Cardiac muscle cell (in vitro differentiated cells and primary cell): ENCODE measurements around the gene SEMA5A. TPM values are rescaled to one million over a fixed set of nuclear protein-coding genes. Genes with fewer than 3 reads are reported as not detected.

Experiments used
- DNase-seq, 2 donors: peaks; one replicate each; pipeline versions ENCODE4 v3.0.0 to v3.0.0-alpha.2; 2010 to 2017; ENCODE audit warnings: low read depth in 1 of 2, low spot score in 1 of 2
- H3K27ac ChIP-seq: fragments of 200-600 bp; sonication (generic); 2 replicates; pipeline ENCODE4 v1.5.1; 2016
- H3K27me3 ChIP-seq: fragments of 200-600 bp; sonication (generic); 2 replicates; pipeline ENCODE4 v1.6.0; 2016; ENCODE audit warnings: control low read depth
- H3K36me3 ChIP-seq: fragments of 200-600 bp; sonication (generic); 2 replicates; pipeline ENCODE4 v1.5.1; 2016; ENCODE audit warnings: control low read depth
- H3K4me1 ChIP-seq: fragments of 200-600 bp; sonication (generic); 2 replicates; pipeline ENCODE4 v1.8.1; 2017; ENCODE audit warnings: low read depth, mild to moderate bottlenecking, mixed run types
- H3K4me3 ChIP-seq: fragments of 200-600 bp; sonication (generic); 2 replicates; pipeline ENCODE4 v1.5.1; 2016; ENCODE audit warnings: mild to moderate bottlenecking
- H3K9me3 ChIP-seq: fragments of 200-600 bp; sonication (generic); 2 replicates; pipeline ENCODE4 v1.5.1; 2017; ENCODE audit warnings: low read depth, mild to moderate bottlenecking, control low read depth
- polyA plus RNA-seq: library from polyadenylated mRNA; unstranded; fragments of >200 nt; fragmentation: Nextera tagmentation; extraction: Ambion mirVana; gene quantifications from 2 replicates; pipeline ENCODE4 v1.2.1, GENCODE V29; 2016
- total RNA-seq: library from RNA; depleted of rRNA; stranded (reverse); fragments of >200 nt; gene quantifications from 2 replicates; pipeline ENCODE4 v1.2.3, GENCODE V29; 2016
- TF ChIP-seq, protein P1 (sequence below): IDR thresholded peaks from 2 replicates; pipeline ENCODE4 v1.5.1; 2012; ENCODE audit warnings: low read depth, mild to moderate bottlenecking, low read length

Gene SEMA5A
- total and polyA plus RNA-seq, 2 experiments from 2014 or later = 15.7 to 16.6 TPM

DNA sequence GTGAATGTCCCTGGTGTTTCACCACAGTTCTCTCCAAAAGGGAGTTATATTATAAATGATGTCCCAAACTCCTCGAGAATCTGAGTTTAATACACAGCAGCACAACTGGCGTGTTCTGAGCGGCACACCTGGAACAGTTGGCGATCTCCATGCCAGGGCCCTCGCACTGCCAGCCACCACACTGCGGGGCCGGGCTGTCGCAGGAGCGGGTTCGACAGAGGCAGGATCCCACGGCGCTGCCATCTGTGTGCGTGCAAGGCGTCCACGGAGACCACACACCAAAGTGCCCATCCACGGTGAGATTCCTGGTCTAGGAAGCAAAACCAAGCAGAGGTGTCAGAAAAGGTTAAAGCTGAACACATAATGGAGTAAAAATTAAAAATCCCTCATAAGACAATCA, 423.3 kb downstream of the SEMA5A start:
- TF ChIP-seq, protein P1, sequence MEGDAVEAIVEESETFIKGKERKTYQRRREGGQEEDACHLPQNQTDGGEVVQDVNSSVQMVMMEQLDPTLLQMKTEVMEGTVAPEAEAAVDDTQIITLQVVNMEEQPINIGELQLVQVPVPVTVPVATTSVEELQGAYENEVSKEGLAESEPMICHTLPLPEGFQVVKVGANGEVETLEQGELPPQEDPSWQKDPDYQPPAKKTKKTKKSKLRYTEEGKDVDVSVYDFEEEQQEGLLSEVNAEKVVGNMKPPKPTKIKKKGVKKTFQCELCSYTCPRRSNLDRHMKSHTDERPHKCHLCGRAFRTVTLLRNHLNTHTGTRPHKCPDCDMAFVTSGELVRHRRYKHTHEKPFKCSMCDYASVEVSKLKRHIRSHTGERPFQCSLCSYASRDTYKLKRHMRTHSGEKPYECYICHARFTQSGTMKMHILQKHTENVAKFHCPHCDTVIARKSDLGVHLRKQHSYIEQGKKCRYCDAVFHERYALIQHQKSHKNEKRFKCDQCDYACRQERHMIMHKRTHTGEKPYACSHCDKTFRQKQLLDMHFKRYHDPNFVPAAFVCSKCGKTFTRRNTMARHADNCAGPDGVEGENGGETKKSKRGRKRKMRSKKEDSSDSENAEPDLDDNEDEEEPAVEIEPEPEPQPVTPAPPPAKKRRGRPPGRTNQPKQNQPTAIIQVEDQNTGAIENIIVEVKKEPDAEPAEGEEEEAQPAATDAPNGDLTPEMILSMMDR = no peak
- H3K4me1 ChIP-seq = no peaks in the 10 kb centered on the region
- no peak for DNase-seq

DNA sequence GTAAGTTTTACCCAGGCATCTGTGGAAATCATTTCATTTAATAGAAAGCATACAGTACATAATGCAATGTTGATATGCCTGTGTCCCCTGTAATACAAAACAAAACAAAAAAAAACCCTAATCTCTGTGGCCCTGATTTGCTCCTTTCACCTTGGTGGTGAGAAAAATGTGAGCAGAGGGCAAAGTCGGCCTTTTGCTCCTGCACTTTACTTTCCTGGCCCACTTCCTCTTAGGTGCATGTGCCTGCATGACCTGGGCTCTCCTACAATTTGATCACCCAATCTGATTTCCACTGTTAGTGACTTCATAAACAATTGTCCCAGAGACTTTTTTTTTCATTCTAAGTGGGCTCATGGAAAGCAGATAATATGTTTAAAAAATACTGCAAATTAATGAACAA, 424.3 kb downstream of the SEMA5A start:
- Histone ChIP-seq H3K9me3 (no peaks in the 10 kb centered on the region), H3K27ac (no peak overlapping the region), H3K27me3 (no peaks in the 10 kb centered on the region), H3K4me3 (no peak overlapping the region), H3K36me3 (no peaks in the 10 kb centered on the region), H3K4me1 (no peaks in the 10 kb centered on the region)
- TF ChIP-seq, protein P1 = no peak
- no peak for DNase-seq

More for the DNA sequence above, 423.3 kb downstream of the SEMA5A start:
- Histone ChIP-seq H3K36me3 (no peaks in the 10 kb centered on the region), H3K4me3 (no peak overlapping the region), H3K27me3 (no peaks in the 10 kb centered on the region), H3K9me3 (no peaks in the 10 kb centered on the region), H3K27ac (no peak overlapping the region)

GRCh38 chr5:9118852-9119251, 427.0 kb downstream of the SEMA5A start:
- no peaks in the 10 kb centered on the region for H3K36me3 ChIP-seq
- H3K4me3 ChIP-seq = no peak overlapping the region
- H3K27me3 ChIP-seq = no peaks in the 10 kb centered on the region
- no peaks in the 10 kb centered on the region for H3K4me1 ChIP-seq
- TF ChIP-seq, protein P1 = no peak
- no peaks in the 10 kb centered on the region for H3K9me3 ChIP-seq
- H3K27ac ChIP-seq = no peak overlapping the region
- DNase-seq = no peak

DNA sequence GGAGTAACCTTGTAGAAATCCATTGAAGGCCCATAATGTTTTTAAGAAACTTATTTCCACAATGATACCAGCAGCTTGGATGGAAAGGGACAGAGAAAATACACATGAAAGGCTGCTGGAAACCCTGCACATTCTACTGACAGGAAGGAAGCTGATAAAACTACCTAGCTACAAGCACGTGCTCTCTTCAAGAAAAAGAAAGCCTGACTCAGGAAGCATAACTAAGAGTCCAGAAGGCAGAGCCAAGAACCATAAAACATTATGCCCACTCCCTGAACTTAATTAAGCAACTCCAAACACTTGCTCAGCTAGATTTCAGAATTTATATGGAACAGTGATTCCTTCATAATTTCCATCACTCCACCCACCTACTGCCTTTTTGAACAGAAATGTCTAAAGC, 430.8 kb downstream of the SEMA5A start:
- TF ChIP-seq, protein P1 = no peak

GRCh38 chr5:9112520-9113291, 433.2 kb downstream of the SEMA5A start:
- Histone ChIP-seq H3K9me3 (no peaks in the 10 kb centered on the region), H3K4me3 (no peak overlapping the region), H3K27ac (no peak overlapping the region), H3K36me3 (peaks cover under 1% of the 10 kb centered on the region), H3K27me3 (no peaks in the 10 kb centered on the region), H3K4me1 (no peaks in the 10 kb centered on the region)
- TF ChIP-seq, protein P1 = no peak
- DNase-seq = no peak

More for the DNA sequence above, 430.8 kb downstream of the SEMA5A start:
- Histone ChIP-seq H3K27me3 (no peaks in the 10 kb centered on the region), H3K4me3 (no peak overlapping the region), H3K27ac (no peak overlapping the region), H3K9me3 (no peaks in the 10 kb centered on the region), H3K4me1 (no peaks in the 10 kb centered on the region), H3K36me3 (no peaks in the 10 kb centered on the region)
- DNase-seq = no peak
